ENCODE data around the gene METTL2B. TPM values are rescaled to one million over a fixed set of nuclear protein-coding genes. Genes with fewer than 3 reads are reported as not detected.

METTL2B gene
- total and polyA plus RNA-seq, 2 of the 8 experiments (the other 6 are each of a cell fraction or from before 2014, with no cell fraction given): 14.6 to 43.5 TPM

- no peak for DNase-seq (ENCODE audit: low read depth in 1 of 2, low spot score in 2 of 2)
- Histone ChIP-seq H3K27me3 (replicated peaks in 1 of 4; ENCODE audit: control insufficient read depth in 3 of 4, extremely low read depth in 1 of 4, insufficient read depth in 3 of 4, low read length in 3 of 4) (no peaks in the 10 kb centered on the region; a peak in 2 of 7 replicates), H2BK15ac (ENCODE audit: low read length) (no peak overlapping the region), H3K56ac (replicated peaks; ENCODE audit: insufficient read length, low read depth, low read length) (no peak overlapping the region), H4K5ac (ENCODE audit: insufficient read length, low read depth, low read length) (no peak overlapping the region), H2AK5ac (ENCODE audit: low read depth, low read length) (no peak overlapping the region), H3K79me1 (ENCODE audit: low read depth, low read length) (no peaks in the 10 kb centered on the region), H3K9me3 (ENCODE audit: insufficient read depth in 2 of 2, low read depth in 1 of 2, low read length in 1 of 2) (no peaks in the 10 kb centered on the region), H3K18ac (ENCODE audit: extremely low read depth, low read length) (no peak overlapping the region), H3K23ac (ENCODE audit: insufficient read length) (no peak overlapping the region), H3K4me1 (replicated peaks in 1 of 4; ENCODE audit: control insufficient read depth in 3 of 4, insufficient read depth in 4 of 4, low read length in 3 of 4) (peaks cover 6 to 11% (median 7%) of the 10 kb centered on the region in 4 experiments), H2BK20ac (ENCODE audit: low read length) (no peak overlapping the region), H3K36me3 (ENCODE audit: control insufficient read depth in 2 of 4, insufficient read depth in 4 of 4, low read length in 3 of 4) (no peaks in the 10 kb centered on the region), H3K9ac (replicated peaks in 1 of 4; ENCODE audit: extremely low read depth in 1 of 4, low read depth in 3 of 4, low read length in 3 of 4) (no peak overlapping the region), H3K4ac (replicated peaks; ENCODE audit: insufficient read length, low read depth, low read length) (no peak overlapping the region), H2BK120ac (replicated peaks; ENCODE audit: low read depth, low read length) (no peak overlapping the region), H3K14ac (ENCODE audit: insufficient read length) (no peak overlapping the region), H3K23me2 (ENCODE audit: low read depth, low read length) (peaks cover 1% of the 10 kb centered on the region; the same call in 1 of the 2 replicates), H3K4me2 (ENCODE audit: insufficient read depth in 1 of 2, low read depth in 2 of 2, low read length in 2 of 2) (no peak overlapping the region), H4K8ac (ENCODE audit: extremely low read depth, insufficient read depth, low read length) (no peak overlapping the region), H3K79me2 (ENCODE audit: control insufficient read depth in 1 of 2, insufficient read depth in 2 of 2, low read length in 2 of 2) (no peaks in the 10 kb centered on the region), H2AFZ (ENCODE audit: low read length) (no peak overlapping the region), H4K91ac (replicated peaks; ENCODE audit: insufficient read length, low read length) (no peak overlapping the region), H3K4me3 (ENCODE audit: extremely low read depth in 1 of 4, insufficient read depth in 2 of 4, low read depth in 3 of 4, low read length in 4 of 4) (no peak overlapping the region), H3K27ac (ENCODE audit: low read depth, low read length) (no peak overlapping the region), H2BK12ac (ENCODE audit: low read depth, low read length) (no peak overlapping the region), H2BK5ac (ENCODE audit: low read depth, low read length) (no peak overlapping the region), H4K20me1 (replicated peaks in 1 of 2; ENCODE audit: control insufficient read depth in 1 of 2, insufficient read depth in 2 of 2, low read length in 2 of 2) (no peaks in the 10 kb centered on the region)
- FAIRE-seq: no peak
- ChIA-PET POLR2A (ENCODE audit: partially characterized antibody) (no interaction called here), CTCF (ENCODE audit: partially characterized antibody) (interaction anchor here (2.8 to 14.1 kb wide), 2 partner anchors 10 to 21 kb away, joined by 27 to 258 read pairs; no protein-coding TSS in a partner anchor)
- TF ChIP-seq SAP30 (IDR thresholded peaks at IDR 0.05; ENCODE audit: insufficient read depth, insufficient replicate concordance, low read length) (no peak), CREB1 (IDR thresholded peaks at IDR 0.05) (no peak), NANOG (IDR thresholded peaks at IDR 0.05; ENCODE audit: insufficient read depth, low read depth, low read length, poor library complexity, severe bottlenecking) (no peak), TAF1 (IDR thresholded peaks at IDR 0.05; ENCODE audit: low read depth, low read length) (no peak), POLR2AphosphoS5 (IDR thresholded peaks at IDR 0.05; ENCODE audit: low read depth, low read length) (no peak), KDM1A (IDR thresholded peaks at IDR 0.05; ENCODE audit: borderline replicate concordance, low read length) (no peak), KDM4A (IDR thresholded peaks at IDR 0.05; ENCODE audit: low read depth, low read length, severe bottlenecking) (no peak), POLR2A (IDR thresholded peaks at IDR 0.05; ENCODE audit: control extremely low read depth in 1 of 2, low read depth in 2 of 2, low read length in 2 of 2) (no peak)
- TF ChIP-seq, protein P1, sequence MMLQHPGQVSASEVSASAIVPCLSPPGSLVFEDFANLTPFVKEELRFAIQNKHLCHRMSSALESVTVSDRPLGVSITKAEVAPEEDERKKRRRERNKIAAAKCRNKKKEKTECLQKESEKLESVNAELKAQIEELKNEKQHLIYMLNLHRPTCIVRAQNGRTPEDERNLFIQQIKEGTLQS (IDR thresholded peaks at IDR 0.05; ENCODE audit: insufficient read depth, low read depth, low read length): no peak
- 78% methylated on average over 2 of the region's 4 CpGs; no CpG with 5 or more reads in 1 of the 2 experiments for WGBS, 2 experiments (ENCODE audit: extremely low coverage in 1 of 2, insufficient coverage in 1 of 2, insufficient read length in 1 of 2, insufficient replicate concordance in 2 of 2, low coverage in 1 of 2, low lambda C conversion rate in 2 of 2, missing lambda C conversion rate in 1 of 2)
Observed at GRCh38 chr7:128450409-128450808, 26.1 kb upstream of the METTL2B start.
